Activated CD4-positive, CD25-positive, alpha-beta regulatory T cell (primary cell): ENCODE measurements around the gene ZFP42.
"Not testable (repeated sequence)": the region's sequence is repeated elsewhere in the genome, so short reads cannot be mapped to it uniquely, and the experiment has no call there.

Source experiments
- DNase-seq, 4 experiments: peaks; one replicate each; lab custom pipeline; 2025; lab: John Stamatoyannopoulos, UW

ZFP42 gene

GRCh38 chr4:187995322-187996207 is at the start of gene ZFP42:
TSS of gene ZFP42 (plus strand) at chr4:187995771. CDS start at chr4:188002808, 7,037 bp downstream.
- no peak for DNase-seq

GRCh38 chr4:187961171-187961570 is 34.4 kb upstream of the ZFP42 start:
- DNase-seq, result no peak

DNA sequence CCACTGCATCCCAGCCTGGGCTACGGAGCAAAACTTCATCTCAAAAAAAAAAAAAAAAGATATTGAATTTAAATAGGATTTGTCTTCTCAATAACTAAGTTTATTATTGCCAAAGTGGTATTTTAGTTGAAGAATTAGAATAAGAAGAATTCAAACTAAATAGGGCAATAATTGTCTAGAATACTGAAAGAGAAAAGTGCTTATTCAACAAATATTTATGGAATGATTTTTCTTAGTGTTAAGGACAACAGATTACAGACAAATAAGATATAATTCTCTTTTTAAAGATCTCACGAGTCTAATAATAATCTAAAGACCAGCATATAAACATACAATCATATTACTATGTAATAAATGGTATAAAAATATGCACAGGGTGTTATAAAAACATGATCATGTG is 33.6 kb upstream of the ZFP42 start:
- no peak for DNase-seq

GRCh38 chr4:187962926-187963325 is 32.6 kb upstream of the ZFP42 start:
- no peak for DNase-seq

DNA sequence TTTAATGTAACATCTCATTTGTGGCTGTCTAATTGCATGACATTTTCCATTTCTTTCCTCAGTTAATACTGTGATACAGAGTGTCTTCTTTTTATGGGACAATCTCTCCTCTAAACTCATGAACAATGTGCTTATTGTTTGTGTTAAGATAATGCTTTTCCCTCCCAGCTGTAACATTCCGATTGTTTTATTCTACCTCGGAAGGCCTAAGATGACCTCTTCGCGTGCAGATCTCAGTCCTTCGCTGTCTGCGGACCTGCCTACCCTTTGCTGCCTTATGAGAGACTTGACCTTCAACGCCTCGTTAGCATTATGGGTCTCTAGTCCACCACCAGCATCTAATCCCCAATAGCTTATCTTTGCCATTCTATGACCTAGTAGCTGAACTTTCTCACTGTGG is 29.8 kb upstream of the ZFP42 start:
- no peak for DNase-seq

GRCh38 chr4:187972135-187972534 is 23.4 kb upstream of the ZFP42 start:
- no peak for DNase-seq

- DNase-seq, result no peak
Measured at GRCh38 chr4:187983746-187984145, 11.8 kb upstream of the ZFP42 start.

DNA sequence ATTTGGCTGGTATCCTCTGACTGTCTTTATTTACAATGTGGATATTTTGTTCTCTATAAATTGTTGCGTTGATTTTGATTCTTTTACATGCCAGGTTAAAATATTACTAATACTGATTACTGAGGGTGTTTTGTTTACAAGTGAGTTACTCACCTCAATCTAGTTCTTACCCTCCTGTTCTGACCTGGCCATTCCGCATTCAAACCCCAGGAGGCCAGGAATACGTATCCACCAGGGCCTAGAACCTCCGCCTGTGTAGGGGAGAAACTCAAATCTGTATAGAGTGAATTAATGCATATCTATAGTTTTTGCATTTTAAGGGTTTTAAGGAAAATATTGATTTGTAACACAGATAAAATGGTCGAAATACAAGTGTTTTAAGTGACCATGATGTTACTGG is 2.6 kb upstream of the ZFP42 start:
- DNase-seq, result no peak

- DNase-seq, result no peak
Measured at GRCh38 chr4:187993827-187994226, 1.7 kb upstream of the ZFP42 start.

DNA sequence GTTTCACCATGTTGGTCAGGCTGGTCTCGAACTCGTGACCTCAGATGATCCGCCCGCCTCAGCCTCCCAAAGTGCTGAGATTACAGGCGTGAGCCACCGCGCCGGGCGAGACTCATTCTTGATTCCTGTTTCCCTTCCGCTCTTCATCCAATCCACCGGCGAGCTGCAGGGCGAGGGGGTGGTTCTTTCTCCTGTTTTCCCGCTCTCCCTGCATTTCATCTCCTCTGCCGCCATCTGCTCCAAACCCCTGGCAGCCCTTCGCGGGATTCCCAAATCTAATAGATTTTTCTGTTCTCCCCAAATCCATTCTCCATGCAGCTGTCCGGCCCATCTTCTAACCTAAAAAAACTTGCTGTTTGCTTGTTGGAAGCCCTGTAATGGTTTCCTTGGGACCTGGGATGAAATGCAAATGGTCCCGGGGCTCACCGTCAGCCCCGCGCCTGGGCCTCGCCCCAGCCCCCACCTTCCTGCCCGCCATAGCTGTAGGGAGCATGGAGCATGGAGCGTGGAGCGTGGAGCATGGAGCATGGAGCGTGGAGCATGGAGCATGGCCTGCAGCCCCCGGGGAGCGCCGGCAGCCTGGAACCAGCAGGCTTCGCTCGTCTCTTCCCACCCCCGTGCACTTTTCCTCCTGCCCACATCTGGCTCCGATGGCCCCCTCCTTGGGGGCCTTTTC is 1.1 kb downstream of the ZFP42 start:
- no peak for DNase-seq

GRCh38 chr4:187997991-187998390 is 2.4 kb downstream of the ZFP42 start:
- DNase-seq, result not testable (repeated sequence)

GRCh38 chr4:187999406-187999932 is 3.9 kb downstream of the ZFP42 start:
- no peak for DNase-seq

DNA sequence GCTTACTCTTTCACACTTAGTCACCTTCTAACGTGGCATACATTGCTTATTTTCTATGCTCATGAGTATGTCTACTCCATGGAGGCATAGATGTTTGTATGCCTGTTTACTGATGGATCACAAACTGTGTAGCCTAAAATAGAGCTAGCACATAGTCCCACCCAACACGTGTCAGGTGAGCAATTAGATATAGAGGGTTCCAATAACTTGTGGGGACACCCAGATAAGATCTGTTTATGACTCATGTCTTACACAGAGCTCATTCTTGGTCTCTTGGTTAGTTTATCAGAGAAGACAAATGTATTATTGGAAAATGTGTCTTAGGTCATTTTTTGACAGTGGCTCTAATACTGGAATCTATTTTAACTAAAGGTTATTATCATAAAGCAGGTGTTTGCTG is 6.8 kb downstream of the ZFP42 start:
- DNase-seq, result no peak

- DNase-seq, result no peak
Measured at GRCh38 chr4:188002751-188003150, 7.2 kb downstream of the ZFP42 start.

- DNase-seq, result no peak
Measured at GRCh38 chr4:188005561-188005960, 10.0 kb downstream of the ZFP42 start.

DNA sequence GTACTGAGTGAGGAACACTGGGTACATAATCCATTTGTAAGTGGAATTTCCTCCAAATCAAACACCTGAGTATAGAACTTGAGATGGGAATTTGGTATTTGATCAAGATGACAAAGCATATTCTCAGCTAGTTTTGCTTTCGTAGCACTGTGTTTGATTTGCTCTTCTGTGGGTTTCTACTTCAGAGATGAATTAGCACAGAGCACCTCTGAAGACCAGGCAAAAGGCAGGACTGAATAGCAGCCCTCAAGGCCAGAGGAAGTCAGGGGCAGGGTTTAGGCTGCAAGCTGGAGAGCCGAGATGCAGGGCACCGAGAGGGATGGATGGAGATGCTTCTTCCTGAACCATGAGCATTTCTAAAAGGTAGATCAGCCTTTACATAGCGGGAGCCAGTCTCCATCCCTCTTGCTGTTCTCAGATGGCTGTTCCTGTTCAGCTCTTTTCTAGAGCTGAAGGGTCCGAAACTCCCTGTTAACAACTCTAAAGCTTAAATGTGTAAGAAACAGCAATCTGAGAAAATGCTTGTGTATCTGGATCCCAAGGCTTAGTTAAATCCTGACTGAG is 10.8 kb downstream of the ZFP42 start:
- DNase-seq, result no peak

GRCh38 chr4:188008377-188008776 is 12.8 kb downstream of the ZFP42 start:
- no peak for DNase-seq

- DNase-seq, result no peak
Measured at GRCh38 chr4:188012426-188012945, 16.9 kb downstream of the ZFP42 start.

DNA sequence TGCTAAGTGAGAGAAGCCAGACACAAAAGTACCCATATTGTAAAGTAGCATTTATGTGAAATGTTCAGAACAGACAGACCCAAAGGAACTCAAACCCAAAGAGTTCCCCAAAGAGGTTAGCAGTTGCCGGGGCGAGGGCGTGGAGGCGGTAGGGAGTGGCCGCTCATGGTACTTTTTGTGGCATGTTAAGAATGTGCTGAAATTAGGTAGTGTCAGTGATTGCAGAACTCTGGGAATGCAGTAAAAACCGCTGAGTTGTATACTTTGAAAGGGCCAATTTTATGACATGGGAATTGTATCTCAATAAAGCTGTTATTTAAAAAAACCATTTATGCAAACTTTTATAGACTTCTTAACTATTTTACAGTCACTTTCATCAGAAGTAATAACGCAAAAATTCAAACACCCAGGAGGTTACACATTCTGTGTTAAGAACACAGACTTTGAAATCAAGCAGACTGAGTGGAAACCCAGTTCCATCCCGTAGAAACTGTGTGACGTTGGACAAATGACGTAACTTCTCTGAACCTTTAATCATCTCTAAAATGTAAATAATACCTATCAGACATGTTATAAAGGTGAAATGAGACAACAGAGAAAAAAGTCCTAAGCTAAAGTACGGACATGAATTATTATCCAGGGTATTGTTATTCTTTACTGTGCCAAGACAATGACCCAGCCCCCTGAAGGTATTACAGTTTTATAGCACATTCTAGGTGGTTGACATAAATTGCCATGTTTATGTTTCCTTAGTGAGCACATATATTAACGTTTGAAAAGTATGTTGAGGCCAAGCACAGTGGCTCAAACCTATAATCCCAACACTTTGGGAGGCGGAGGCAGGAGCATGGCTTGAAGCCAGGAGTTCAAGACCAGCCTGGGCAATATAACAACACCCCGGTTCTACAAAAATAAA is 19.7 kb downstream of the ZFP42 start:
- no peak for DNase-seq

DNA sequence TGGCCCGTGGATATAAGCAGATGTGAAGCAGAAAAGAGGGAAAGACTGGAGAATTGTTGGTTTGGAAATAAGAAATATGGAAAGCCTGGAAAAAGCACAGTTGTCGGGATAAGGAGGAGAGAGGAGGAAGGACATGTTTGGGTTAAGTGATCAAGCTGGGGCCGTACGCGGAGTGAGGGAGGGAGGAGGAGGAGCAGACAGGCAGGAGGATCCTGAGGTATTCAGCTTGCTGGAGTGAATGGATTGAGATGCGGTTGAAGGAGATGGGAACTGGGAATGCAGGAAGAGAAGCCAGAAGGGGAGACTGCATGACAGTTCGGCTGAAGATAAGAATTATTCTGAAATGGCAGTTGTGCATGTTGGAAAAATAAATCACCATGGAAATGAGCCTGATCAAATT is 21.2 kb downstream of the ZFP42 start:
- DNase-seq, result no peak

DNA sequence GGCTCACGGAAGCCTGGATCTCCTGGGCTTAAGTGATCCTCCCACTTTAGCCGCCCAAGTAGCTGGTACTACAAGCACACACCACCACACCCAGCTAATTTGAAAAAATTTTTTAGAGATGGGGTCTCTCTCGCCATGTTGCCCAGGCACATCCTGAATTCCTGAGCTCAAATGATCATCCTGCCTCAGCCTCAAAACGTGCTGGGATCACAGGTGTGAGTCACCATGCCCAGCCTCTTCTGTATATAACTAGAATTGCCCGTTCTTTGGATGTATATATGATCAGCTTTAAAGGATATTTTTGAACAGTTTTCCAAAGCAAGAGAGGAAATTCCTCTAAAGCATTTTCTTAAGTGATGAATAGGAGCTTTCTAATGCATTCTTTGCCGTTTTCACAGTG is 22.7 kb downstream of the ZFP42 start:
- DNase-seq, result no peak
